Activated CD4-positive, alpha-beta T cell treated with anti-CD3 and anti-CD28 coated beads for 24 hours (primary cell): ENCODE results near the gene KLC1.
"Not testable (repeated sequence)": the region's sequence is repeated elsewhere in the genome, so short reads cannot be mapped to it uniquely, and the experiment has no call there.

Experiments used
- DNase-seq, 2 donors: peaks; one replicate each; pipeline ENCODE4 v3.0.0-alpha.2; 2020; ENCODE audit warnings: low read depth in 2 of 2

KLC1 gene

DNA sequence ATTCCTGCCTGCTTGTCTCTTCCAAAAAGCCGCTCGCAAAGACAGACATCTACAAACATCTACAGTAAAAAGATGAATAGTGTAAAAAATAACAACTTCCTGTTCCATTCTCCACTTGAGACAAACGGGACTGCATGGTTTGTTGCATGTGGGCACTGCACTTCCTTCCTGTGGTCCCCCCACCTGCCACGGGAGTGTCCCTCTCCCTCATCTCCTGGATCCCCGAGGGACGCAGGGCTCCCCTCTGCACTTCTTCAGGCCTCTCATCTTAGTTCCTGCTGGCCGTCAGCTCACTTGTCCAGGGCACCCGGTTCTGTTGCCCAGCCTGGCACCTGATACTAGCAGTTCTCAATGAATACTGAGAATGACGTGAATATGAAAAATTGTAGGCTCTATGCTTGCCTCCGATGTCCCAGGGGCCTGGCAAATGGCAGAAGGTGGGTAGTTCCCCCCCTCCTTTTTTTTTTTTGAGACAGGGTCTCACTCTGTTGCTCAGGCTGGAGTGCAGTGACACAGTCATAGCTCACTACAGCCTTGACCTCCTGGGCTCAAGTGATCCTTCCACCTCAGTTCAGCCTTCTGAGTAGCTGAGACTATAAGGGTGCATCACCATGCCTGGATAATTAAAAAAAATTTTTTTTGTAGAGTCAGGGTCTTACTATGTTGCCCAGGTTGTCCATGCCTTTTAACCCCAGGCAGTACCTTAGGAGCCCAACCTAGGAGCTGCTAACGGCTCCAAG lies 3.5 kb upstream of the KLC1 start:
- DNase-seq: no peak

DNA sequence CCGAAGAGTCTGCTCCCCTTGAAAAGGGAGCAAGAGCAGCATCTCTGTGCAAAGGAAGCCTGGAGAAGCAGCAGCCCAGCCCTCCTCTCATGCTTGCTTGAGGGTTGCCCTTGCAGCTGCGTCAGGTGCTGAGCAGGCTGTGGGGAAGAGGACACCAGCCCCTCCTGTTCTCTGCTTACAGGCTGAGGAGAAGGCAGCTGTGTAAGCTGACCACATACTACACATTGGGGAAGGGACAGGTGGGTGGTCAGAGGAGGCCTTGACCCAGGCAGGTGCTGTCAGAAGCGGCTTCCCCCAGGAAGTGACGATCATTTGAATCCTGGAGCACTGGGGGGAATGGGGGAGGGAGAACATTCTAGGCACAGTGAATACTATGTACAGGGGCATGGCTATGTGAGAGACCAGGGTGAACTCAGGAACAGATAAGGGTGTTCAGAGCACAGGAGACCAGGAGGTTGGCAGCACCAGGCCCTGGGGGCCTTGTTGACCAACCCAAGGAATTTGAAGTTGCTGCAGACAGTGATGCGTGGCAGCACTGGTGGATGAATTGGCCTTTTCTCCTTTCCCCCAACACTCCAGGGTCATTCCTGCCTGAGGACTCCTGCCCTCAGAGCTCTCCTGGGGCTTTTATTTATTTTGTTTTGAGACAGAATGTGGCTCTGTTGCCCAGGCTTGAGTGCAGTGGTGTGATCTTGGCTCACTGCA lies 2.7 kb upstream of the KLC1 start:
- DNase-seq: no peak

DNA sequence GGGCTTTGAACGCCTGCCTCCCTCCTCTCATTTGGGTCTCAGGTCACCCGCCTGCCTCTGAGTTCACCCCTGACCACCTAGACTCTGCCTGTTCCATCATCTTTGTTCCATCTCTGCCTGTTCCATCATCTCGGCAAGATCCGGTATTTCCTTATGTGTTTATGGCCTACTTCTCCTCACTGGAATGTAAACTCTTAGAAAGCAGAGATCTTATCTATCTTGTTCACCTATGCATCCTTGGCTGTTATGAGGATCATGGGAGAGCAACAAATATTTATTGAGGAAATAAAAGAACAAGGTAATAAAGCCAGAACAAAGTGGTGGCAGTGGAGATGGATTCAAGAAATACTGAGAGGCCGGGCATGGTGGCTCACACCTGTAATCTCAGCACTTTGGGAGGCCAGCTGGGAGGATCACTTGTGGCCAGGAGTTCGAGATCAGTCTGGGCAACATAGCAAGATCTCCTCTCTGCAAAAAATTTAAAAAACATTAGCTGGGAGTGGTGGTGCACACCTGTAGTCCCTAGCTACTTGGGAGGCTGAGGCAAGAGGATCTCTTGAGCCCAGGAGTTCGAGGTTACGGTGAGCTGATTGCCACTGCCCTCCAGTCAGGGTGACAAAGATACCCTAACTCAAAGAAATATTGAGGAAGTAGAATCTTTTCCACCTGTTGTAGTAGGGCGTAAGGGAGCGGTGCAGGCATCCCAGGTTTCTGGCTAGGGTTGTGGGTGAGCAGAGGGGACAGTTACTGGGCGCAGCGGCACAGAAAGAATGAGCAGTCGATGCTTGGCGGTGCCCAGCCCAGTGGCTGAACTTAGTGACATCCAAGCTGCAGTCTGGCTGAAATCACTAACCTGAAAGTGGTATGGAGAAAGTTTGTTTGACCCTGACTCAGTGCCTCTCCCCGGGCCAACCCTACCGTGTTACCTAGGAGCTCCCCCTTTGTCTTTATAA lies 1.7 kb upstream of the KLC1 start:
- no peak for DNase-seq

DNA sequence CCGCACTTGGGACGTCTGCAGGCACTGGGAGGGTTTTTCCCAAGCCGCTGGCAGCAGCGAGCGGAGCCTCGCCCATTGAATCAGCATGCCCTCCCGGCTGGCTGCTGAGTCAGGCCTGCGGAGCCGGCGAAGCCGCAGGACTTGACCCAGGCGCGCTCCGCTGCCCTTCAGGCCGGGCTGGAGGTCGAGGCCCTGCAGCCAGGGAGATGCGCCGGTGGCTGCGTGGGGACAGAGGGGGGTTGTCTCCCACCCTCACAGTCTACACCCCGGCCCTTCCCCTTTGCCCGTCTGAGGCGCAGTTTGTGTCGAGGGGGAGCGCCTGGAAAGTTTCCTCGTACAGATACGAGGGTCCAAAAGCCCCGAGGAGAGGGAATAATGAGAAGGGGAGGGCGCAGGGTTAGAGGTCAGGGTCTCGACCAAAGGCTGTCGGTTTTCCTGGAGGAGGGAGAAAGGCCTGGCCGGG lies 759 bp upstream of the KLC1 start:
- DNase-seq: no peak

DNA sequence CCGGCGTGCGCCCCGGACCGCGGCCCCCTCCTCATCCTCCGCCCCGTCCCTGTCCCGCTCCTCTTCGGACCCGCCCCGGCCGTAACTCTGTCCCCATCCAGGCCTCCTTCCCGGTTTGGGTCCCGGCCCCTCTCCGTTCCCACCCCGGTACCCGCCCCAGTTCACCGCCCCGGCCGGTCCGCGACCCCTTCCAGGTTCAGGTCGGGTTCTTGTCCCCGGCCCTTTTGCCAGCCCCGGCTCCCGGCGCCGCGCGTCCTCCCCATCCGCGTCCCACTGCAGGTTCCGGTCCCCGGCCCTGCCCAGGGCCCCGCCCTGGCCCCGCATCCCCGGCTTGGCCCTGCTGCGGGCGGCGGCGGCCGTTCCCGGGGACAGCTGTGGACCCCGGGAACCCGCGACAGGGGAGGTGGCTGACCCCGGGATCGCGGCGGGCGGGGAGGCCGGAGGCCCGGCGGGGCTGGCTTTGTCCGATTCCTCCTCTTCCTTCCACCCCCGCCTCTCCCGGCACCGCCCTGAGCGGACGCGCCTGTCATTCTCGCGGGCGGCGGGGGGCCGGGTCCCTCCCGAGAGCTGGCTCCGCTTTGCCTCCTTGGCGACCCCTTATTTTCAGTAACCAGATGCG lies 601 bp downstream of the KLC1 start:
- no peak for DNase-seq

DNA sequence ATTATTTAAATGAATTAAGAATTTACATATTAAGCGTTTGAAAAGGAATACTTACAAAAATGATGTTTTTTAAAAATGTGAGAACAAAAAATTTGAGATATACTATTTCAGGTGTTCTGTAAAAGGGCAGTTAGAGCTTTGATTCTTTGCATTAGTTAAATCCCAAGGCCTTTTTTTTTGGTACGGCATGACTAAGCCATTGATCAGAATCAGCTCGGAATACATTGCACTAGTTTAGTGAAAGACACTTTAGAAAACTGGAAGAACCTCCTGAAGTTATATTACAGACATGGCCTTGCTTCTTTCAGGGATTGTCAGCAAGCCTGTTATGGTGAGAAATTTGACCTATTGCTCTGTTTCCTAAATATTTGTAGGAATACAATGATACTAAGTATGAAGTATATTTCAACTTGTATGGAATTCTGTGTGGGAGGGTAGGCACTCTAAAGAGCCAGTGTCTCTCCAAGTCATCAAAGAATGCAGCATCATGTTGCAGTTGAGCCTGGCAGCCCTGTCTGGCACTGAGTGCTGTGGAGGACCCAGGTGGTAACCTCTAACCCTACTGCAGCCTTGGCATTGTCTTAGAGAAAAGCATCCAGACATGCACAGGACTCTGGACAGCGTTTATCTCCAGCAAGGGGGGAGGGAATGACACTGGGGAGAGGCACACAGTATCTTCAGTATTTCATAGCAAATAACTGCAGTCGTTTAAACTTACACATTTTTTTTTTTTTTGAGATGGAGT lies 1.5 kb downstream of the KLC1 start:
- DNase-seq: no peak

DNA sequence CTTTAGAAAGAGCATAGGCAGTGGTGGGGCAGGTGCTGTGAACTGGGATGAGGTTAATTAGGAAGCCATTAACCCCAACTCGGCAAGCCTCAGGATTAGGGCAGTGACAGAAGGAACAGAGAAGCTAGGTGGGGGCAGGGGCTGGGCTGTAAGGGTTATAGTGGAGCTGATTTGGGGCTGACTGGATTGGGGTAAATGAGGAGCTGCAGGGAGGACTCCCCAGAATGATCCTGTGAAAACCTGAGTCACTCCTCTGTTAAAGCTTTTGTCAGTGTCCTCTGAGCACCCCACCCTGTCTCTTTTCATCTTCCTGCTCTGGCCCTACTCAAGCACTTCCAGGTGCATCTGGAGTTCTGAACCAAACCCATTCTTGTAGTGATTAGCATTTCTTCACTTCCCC lies 4.4 kb downstream of the KLC1 start:
- no peak for DNase-seq

DNA sequence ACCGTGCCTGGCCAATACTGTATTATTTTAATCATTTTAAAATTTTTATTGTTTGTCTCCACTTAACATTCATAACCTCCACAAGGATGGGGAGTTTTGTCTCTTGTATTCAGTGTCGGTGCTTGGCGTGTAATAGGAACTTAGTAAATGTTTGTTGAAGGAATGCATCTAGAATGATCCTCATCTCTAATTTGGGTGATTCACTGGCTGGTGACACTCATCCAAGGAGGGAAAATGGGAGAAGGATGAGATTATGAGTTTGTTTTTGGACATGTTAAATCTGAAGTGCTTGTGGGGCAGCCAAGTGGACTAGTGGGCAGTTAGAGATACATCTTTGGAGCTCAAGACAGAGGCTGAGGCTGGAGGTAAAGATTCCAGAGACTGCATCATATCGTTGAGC lies 5.1 kb downstream of the KLC1 start:
- DNase-seq: no peak

DNA sequence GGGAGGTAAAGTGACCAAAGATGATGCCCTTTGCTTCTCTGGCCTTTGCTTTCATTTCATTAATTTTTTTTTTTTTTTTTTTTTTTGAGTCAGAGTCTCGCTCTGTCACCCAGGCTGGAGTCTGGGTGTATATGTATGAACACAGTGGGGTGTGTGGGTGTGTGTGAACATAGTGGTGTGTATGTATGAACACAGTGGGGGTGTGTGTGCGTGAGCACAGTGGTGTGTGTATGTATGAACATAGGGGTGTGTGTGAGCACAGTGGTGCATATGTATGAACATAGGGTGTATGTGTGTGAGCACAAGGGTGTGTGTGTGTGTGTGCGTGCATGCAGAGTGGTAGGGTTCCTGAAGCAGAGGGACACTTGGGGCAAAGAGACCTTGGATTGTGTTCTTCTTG lies 9.6 kb downstream of the KLC1 start:
- no peak for DNase-seq

DNA sequence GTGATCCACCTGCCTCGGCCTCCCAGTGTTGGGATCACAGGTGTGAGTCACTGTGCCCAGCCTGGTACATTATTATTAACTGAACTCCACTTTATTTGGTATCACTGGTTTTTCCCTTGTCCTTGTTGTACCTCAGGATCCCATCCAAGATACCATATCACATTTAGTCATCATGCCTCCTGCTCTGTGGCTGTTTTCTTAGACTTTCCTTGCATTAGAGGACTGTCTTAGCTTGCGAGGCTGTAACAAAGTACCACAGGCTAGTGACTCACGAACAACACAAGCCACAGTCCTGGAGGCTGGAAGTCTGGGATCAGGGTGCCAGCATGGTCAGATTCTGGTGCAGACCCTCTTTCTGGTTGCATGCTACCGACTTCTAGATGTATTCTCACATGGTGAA lies 12.2 kb downstream of the KLC1 start:
- no peak for DNase-seq

DNA sequence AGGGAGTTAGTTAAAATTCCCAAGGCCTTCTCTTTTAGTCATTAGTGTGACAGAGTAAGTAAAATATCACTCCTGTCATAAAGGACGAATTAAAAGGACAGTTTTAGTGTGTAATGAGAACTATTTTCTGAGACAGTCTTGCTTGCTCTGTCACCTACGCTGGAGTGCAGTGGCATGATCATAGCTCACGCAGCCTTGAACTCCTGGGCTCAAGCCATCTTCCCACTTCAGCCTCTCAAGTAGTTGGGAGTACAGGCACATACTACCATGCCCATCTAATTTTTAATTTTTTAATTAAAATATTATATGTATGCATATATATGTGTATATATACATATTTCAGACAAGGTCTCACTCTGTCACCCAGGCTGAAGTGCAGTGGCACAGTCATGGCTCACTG lies 17.2 kb downstream of the KLC1 start:
- no peak for DNase-seq

DNA sequence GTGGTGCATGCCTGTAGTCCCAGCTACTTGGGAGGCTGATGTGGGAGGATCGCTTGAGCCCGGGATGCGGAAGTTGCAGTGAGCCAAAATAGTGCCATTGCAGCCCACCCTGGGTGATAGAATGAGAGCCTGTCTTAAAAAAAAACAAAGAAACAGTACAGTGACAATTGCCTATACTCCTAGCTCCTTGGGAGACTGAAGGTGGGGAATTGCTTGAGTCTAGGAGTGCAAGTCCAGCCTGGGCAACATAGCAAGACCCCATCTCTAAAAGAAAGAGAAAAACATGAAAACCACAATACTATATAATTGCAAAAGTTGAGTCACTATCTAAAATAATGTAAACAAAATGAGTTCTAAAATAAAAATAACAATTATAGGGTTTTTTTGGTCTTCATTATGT lies 20.0 kb downstream of the KLC1 start:
- no peak for DNase-seq

DNA sequence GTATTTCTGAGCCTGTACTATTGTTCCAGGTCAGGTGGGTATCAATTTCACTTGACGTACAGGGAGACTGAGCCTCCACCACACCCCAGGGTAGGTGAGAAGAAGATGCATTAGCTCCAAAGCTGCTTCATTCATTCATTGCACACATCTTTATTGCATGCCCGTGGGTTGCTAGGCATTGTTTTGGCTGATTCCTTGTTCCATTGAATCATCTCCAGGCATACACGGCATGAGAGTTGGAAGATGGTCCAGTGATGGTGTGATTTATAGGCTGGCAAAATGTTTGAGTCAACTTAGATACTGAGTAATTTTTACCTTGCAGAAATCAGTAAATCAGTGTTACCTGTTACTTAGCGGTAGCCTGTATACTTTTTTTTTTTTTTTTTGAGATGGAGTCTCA lies 21.2 kb downstream of the KLC1 start:
- no peak for DNase-seq

DNA sequence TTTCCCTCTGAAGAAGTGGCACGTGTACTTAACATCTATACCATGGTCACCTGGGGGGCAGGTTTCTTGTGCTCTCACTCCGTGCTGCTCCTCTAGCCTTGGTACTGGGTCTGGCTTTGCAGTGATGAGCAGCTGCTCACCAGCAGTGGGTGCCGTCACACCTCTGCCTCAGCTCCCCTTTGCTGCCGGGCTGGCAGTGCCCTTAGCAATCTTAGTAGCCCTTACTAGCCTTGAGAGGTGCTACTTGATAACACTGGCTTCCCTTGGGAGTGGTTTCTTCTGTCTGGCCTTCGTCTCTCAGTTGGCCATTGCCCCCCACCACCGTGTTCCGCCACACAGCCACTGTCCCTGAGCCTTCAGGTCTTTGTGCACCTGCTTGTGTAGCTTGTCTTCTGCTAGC lies 22.6 kb downstream of the KLC1 start:
- DNase-seq: no peak

DNA sequence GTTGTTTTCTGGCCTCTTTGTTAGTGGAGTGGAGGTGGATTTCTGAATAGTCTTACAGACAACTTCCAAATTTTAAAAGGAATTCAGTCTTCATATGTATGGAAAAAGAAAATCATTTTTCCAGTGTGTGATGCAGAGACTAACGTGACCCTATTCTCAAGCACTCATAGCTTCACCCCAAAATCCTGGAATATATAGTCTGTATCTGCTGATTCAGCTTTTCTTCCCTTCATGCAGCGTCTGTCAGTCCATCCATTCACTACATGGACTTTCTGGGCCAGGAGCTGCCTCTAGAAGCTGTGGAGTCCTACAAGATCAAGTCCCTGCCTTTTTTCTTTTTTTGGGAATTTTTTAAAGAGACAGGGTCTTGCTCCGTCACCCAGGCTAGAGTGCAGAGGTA lies 23.8 kb downstream of the KLC1 start:
- no peak for DNase-seq

DNA sequence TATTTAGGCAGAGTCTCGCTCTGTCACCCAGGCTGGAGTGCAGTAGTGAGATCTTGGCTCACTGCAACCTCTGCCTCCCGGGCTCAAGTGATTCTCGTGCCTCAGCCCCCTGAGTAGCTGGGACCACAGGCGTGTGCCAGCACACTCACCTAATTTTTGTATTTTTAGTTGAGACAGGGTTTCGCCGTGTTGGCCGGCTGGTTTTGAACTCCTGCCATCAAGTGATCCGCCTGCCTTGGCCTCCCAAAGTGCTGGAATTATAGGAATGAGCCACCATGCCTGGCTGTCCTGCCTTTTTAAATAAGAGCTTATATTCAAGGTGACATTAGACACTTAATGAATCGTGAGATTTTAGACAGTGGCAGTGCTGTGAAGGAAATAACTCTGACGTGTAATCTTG lies 24.3 kb downstream of the KLC1 start:
- DNase-seq: not testable (repeated sequence)

DNA sequence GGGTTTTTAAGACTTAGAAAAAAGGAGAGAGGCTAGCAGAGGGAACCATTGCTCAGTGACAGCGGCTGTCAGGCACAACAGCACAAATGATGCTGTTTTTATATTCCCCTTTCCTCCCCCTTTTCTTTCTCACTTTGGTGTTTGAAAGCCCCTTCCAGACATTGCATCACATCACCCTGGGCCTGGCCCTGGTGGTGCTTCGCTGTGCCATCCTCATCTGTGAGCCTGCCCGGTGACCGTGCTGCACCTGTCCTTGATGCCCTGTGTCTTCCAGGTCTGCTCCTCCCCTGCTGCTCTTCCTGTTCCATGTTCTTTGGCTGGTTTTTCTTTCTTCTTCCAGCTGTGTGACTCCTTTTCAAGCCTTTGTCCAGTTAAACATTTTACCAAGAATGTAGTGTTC lies 24.8 kb downstream of the KLC1 start:
- no peak for DNase-seq

DNA sequence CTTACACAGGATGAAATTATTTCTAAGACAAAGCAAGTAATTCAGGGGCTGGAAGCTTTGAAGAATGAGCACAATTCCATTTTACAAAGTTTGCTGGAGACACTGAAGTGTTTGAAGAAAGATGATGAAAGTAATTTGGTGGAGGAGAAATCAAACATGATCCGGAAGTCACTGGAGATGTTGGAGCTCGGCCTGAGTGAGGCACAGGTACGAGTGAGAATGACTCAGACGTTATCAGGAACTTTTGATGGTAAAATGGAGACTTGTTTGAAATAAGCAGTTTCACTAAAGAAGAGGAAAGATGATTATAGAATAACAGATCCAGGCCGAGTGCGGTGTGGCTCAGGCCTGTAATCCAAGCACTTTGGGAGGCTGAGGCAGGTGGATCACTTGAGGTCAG lies 25.6 kb downstream of the KLC1 start:
- DNase-seq: no peak

DNA sequence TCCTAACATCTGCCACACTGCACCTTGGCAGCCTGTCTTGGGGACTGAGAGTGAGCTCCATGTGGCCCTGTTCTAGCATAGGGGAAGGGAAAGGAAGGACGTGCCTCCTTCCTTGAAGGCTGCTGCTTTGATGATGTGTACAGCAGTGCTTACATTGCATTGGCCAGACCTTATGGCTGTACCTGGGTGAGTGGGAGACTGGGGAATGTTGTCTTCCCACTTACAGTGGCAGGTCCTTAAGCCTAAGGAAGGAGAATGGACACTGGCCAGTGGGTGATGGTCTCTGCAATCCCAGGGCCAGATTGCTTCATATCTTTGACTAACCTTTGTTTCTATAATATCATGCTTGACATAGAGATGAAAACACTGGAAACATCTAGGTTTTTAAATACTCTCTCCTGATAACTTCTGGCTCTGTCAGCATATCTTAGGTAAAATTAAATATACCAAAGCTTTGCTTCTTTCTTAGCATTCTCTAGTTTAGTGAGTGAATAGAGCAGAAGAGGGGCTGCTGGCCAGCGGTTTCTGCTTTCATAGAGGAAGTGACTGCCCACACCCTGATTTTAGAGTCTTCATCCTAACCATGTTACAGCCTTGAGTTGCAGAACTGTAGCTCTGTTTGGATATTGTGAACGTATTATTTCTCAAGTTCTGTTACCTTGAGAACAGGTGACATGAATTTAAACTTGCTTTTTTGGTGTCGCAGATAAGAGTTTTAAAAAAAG lies 27.2 kb downstream of the KLC1 start:
- DNase-seq: no peak

DNA sequence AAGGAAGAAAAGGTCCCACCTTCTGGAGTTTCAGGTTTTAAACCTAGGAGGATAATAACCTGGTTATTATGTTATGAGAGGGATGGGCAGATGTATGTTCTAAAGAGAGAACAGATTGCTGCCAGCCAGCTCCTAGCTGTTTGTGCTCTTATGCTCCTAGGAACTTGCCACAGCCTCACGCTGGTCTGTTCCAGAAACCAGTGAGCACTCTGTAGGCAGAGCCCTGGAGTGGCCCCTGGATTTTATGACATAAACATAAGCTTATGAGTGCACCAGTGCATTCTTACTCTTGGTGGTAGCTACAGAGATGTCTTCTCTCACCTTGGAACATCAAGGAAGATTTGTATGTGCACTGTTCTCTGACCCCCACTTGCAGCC lies 27.7 kb downstream of the KLC1 start:
- DNase-seq: no peak

DNA sequence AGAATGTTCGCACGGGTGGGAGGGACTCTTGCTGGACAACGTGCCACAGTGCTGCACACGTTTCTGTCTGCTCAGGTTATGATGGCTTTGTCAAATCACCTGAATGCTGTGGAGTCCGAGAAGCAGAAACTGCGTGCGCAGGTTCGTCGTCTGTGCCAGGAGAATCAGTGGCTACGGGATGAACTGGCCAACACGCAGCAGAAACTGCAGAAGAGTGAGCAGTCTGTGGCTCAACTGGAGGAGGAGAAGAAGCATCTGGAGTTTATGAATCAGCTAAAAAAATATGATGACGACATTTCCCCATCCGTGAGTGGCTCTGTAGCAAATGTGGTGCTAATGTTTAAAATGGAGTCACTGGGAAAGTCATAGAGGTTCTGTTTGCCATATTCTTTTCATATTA lies 28.5 kb downstream of the KLC1 start:
- DNase-seq: no peak
